Gastrocnemius medialis (tissue), 4 donors: ENCODE results near the gene VWA7.

Experiments
- CTCF ChIP-seq, 5 experiments: fragments of 450-650 bp in 3 of 5; fragments of 200-600 bp in 2 of 5; sonication (generic) in 2 of 5; IDR thresholded peaks in 4 of 5; conservative IDR thresholded peaks in 1 of 5; 1 replicate in 4 of 5; 2 replicates in 1 of 5; pipeline ENCODE4 v1.5.1; 2016 to 2019; ENCODE audit warnings: antibody characterized with exemption in 5 of 5, mild to moderate bottlenecking in 3 of 5, moderate library complexity in 3 of 5
- POLR2A ChIP-seq, 2 donors: fragments of 450-650 bp; IDR thresholded peaks; one replicate each; pipeline ENCODE4 v1.6.1; 2017; ENCODE audit warnings: antibody characterized with exemption in 2 of 2, mild to moderate bottlenecking in 2 of 2, moderate library complexity in 2 of 2

GRCh38 chr6:31822036-31822821, 45.1 kb upstream of the VWA7 start:
- TF ChIP-seq CTCF (IDR thresholded peaks at IDR 0.05 in 4 of 5, conservative IDR thresholded peaks at IDR 0.05 in 1 of 5) (no peak), POLR2A (IDR thresholded peaks at IDR 0.05) (peak; percentile 72 to 88)
